ENCODE measurements around the gene TRIM65.

The TRIM65 gene

DNA sequence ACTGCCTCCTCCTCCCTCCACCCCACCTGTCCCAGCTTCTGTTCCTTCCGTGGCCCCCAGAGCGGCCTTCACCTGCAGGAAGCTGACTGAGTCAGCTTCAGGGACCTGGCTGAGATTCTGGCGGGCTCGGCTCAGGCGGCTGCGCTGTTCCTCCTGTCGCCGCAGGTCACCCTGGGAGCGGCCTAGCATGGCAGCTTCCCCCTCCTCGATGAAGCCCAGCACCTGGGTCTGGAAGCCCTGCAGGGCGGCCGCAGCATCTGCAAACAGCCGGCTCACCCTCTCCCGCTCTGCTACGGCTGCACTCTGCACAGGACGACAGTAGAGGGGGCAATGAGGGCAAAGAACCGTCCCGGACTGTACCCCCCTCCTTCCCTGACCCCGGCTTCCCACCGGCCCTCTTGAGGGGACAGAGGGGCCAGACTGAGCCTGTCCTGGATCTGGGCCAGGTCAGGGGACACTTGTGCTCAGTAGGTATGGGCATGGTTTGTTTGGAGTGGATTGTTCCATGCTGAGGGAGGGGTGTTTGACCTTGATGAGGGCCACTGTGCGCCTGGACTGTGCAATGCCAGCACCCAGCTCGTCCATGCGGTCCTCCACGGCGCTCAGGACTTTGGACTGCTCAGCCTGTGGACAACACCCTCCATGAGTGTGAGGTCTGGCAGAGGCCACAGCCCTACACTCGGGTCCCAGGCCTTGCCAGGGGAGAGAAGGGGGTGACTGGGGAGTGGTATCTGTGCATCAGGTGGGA is 20.4 kb downstream of the TRIM65 start:
- no peak for TF ChIP-seq EP300 (IDR thresholded peaks at IDR 0.05; ENCODE audit: borderline replicate concordance)
- peak; percentile 40 for TF ChIP-seq YY1 (IDR thresholded peaks at IDR 0.05; ENCODE audit: low read depth)
- no peak for TF ChIP-seq ZBTB7A (IDR thresholded peaks at IDR 0.05; ENCODE audit: low read depth)
- TF ChIP-seq TAF1 (IDR thresholded peaks at IDR 0.05; ENCODE audit: low read depth), result 0 out of 2 replicates have a peak, but pooled peaks have one; percentile 35
- TF ChIP-seq NFIC (IDR thresholded peaks at IDR 0.05), result no peak
- TF ChIP-seq CEBPB (IDR thresholded peaks at IDR 0.05), result no peak
- 0 out of 2 replicates have a peak, but pooled peaks have one; percentile 42 for TF ChIP-seq TCF12 (IDR thresholded peaks at IDR 0.05; ENCODE audit: low read depth)
- TF ChIP-seq CREB1 (IDR thresholded peaks at IDR 0.05; ENCODE audit: low read depth), result no peak
- 0 out of 2 replicates have a peak, but pooled peaks have one; percentile 38 for TF ChIP-seq USF1 (IDR thresholded peaks at IDR 0.05)
- TF ChIP-seq EGR1 (IDR thresholded peaks at IDR 0.05), result no peak
- no peak for TF ChIP-seq REST (IDR thresholded peaks at IDR 0.05; ENCODE audit: low read depth)
- no peak for TF ChIP-seq FOXM1 (IDR thresholded peaks at IDR 0.05; ENCODE audit: borderline replicate concordance, low read depth)
- TF ChIP-seq, protein P1, sequence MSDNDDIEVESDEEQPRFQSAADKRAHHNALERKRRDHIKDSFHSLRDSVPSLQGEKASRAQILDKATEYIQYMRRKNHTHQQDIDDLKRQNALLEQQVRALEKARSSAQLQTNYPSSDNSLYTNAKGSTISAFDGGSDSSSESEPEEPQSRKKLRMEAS (IDR thresholded peaks at IDR 0.05), result peak; percentile 63
- no peak for TF ChIP-seq TEAD4 (IDR thresholded peaks at IDR 0.05)
- no peak for TF ChIP-seq RAD21 (IDR thresholded peaks at IDR 0.05; ENCODE audit: low read depth)

- TF ChIP-seq FOXM1 (IDR thresholded peaks at IDR 0.05; ENCODE audit: borderline replicate concordance, low read depth) (no peak), NFIC (IDR thresholded peaks at IDR 0.05) (no peak), CREB1 (IDR thresholded peaks at IDR 0.05; ENCODE audit: low read depth) (no peak), YY1 (IDR thresholded peaks at IDR 0.05; ENCODE audit: low read depth) (no peak), CEBPB (IDR thresholded peaks at IDR 0.05) (no peak), EGR1 (IDR thresholded peaks at IDR 0.05) (no peak)
These were observed 20.9 kb downstream of the TRIM65 start for GRCh38 chr17:75875940-75876189.

GRCh38 chr17:75875182-75875939 is 21.4 kb downstream of the TRIM65 start:
- TF ChIP-seq ZBTB7A (IDR thresholded peaks at IDR 0.05; ENCODE audit: low read depth), result peak; percentile 75; the same call in 1 of the 2 replicates
- TF ChIP-seq USF1 (IDR thresholded peaks at IDR 0.05), result no peak
- TF ChIP-seq TCF12 (IDR thresholded peaks at IDR 0.05; ENCODE audit: low read depth), result no peak
- TF ChIP-seq, protein P1 (IDR thresholded peaks at IDR 0.05), result no peak
- TF ChIP-seq EGR1 (IDR thresholded peaks at IDR 0.05), result no peak
- no peak for TF ChIP-seq FOXM1 (IDR thresholded peaks at IDR 0.05; ENCODE audit: borderline replicate concordance, low read depth)
- no peak for TF ChIP-seq CEBPB (IDR thresholded peaks at IDR 0.05)

- TF ChIP-seq REST (IDR thresholded peaks at IDR 0.05; ENCODE audit: low read depth) (peak; percentile 61), USF1 (IDR thresholded peaks at IDR 0.05) (no peak)
These were observed 22.2 kb downstream of the TRIM65 start for GRCh38 chr17:75874323-75875181.
